SK-N-SH (cell line): ENCODE results near the gene SEZ6L. TPM values are rescaled to one million over a fixed set of nuclear protein-coding genes. Genes with fewer than 3 reads are reported as not detected.
A peak's percentile ranks its signal among the peaks of the same experiment; 100 is the strongest.

ENCODE experiments used
- CTCF ChIA-PET: fragments of 300-600, 350-600 bp; formaldehyde crosslinking; extraction: SDS; loops from one replicate; lab custom pipeline; 2021; lab: Yijun Ruan, JAX
- POLR2A ChIA-PET: fragments of 350-600 bp; sonication (Branson Sonifier 250); formaldehyde crosslinking; extraction: SDS; loops from one replicate; lab custom pipeline; 2020; ENCODE audit warnings: antibody characterized with exemption, inconsistent platforms; lab: Yijun Ruan, JAX
- DNase-seq: peaks from one replicate; pipeline ENCODE4 v3.0.0; 2012
- H2AFZ ChIP-seq: fragments of 200-600 bp; sonication (generic); 2 replicates; pipeline ENCODE4 v1.8.1; 2016; ENCODE audit warnings: antibody characterized with exemption, mild to moderate bottlenecking, low read depth
- H3F3A ChIP-seq: fragments of 200-600 bp; sonication (generic); replicated peaks from 2 replicates; pipeline ENCODE3; 2016; ENCODE audit warnings: antibody characterized with exemption, mild to moderate bottlenecking; ENCODE audit not compliant: insufficient read depth
- H3K27ac ChIP-seq, 2 experiments: fragments of 200-500 bp in 1 of 2; fragments of 200-600 bp in 1 of 2; sonication (Bioruptor generic) in 1 of 2; sonication (generic), shearing (Covaris generic) in 1 of 2; 2 replicates each; pipeline versions ENCODE4 v1.5.1 to v1.6.1; 2014 to 2016; ENCODE audit warnings: low read depth in 2 of 2, inconsistent platforms in 1 of 2, low read length in 1 of 2, mild to moderate bottlenecking in 1 of 2, mixed read lengths in 1 of 2
- H3K27me3 ChIP-seq: fragments of 200-600 bp; sonication (generic), shearing (Covaris generic); 2 replicates; pipeline ENCODE4 v1.6.1; 2016; ENCODE audit warnings: mixed run types; ENCODE audit not compliant: insufficient read depth
- H3K36me3 ChIP-seq, 2 experiments: fragments of 200-500 bp in 1 of 2; fragments of 200-600 bp in 1 of 2; sonication (Bioruptor generic) in 1 of 2; sonication (generic) in 1 of 2; replicated peaks in 1 of 2; 2 replicates each; pipeline versions ENCODE3 to v1.5.1; 2014 to 2016; ENCODE audit warnings: low read length in 1 of 2, mild to moderate bottlenecking in 1 of 2; ENCODE audit not compliant: insufficient read depth in 2 of 2, control insufficient read depth in 1 of 2
- H3K4me1 ChIP-seq, 2 experiments: fragments of 200-500 bp in 1 of 2; fragments of 200-600 bp in 1 of 2; sonication (Bioruptor generic) in 1 of 2; sonication (generic), shearing (Covaris generic) in 1 of 2; 2 replicates each; pipeline versions ENCODE4 v1.5.1 to v1.6.1; 2014 to 2016; ENCODE audit warnings: low read depth in 1 of 2, low read length in 1 of 2, mixed run types in 1 of 2; ENCODE audit not compliant: insufficient read depth in 2 of 2, control insufficient read depth in 1 of 2
- H3K4me2 ChIP-seq: fragments of 200-600 bp; sonication (generic), shearing (Covaris generic); 2 replicates; pipeline ENCODE4 v1.6.1; 2017; ENCODE audit warnings: mixed run types
- H3K4me3 ChIP-seq, 2 experiments: fragments of 200-500 bp in 1 of 2; fragments of 200-600 bp in 1 of 2; sonication (Bioruptor generic) in 1 of 2; sonication (generic), shearing (Covaris generic) in 1 of 2; 2 replicates each; pipeline versions ENCODE4 v1.5.1 to v1.8.1; 2014 to 2016; ENCODE audit warnings: low read depth in 2 of 2, inconsistent platforms in 1 of 2, low read length in 1 of 2, mild to moderate bottlenecking in 1 of 2, mixed read lengths in 1 of 2, moderate library complexity in 1 of 2
- H3K79me2 ChIP-seq: fragments of 200-600 bp; sonication (generic); 2 replicates; pipeline ENCODE4 v1.8.1; 2017; ENCODE audit warnings: mild to moderate bottlenecking; ENCODE audit not compliant: insufficient read depth
- H3K9ac ChIP-seq: fragments of 200-600 bp; sonication (generic); 2 replicates; pipeline ENCODE4 v1.6.1; 2017; ENCODE audit warnings: mixed run types
- H3K9me2 ChIP-seq: fragments of 200-600 bp; sonication (generic); 2 replicates; pipeline ENCODE4 v1.6.1; 2017; ENCODE audit warnings: mixed run types
- H3K9me3 ChIP-seq: fragments of 200-600 bp; sonication (generic); 2 replicates; pipeline ENCODE4 v1.6.1; 2017; ENCODE audit warnings: mixed run types, mild to moderate bottlenecking, moderate library complexity
- H4K20me1 ChIP-seq: fragments of 200-600 bp; sonication (generic); 2 replicates; pipeline ENCODE4 v1.6.1; 2017; ENCODE audit warnings: mild to moderate bottlenecking, mixed run types; ENCODE audit not compliant: insufficient read depth
- EP300 ChIP-seq, 2 experiments: IDR thresholded peaks; 2 replicates each; pipeline versions ENCODE4 v1.4.0 to v1.6.1; 2012; ENCODE audit warnings: borderline replicate concordance in 1 of 2, low read depth in 1 of 2, low read length in 1 of 2
- FOSL2 ChIP-seq: IDR thresholded peaks from 2 replicates; pipeline ENCODE4 v1.4.0; 2012; ENCODE audit warnings: low read depth, mild to moderate bottlenecking, moderate library complexity, borderline replicate concordance
- POLR2AphosphoS5 ChIP-seq: IDR thresholded peaks from 2 replicates; pipeline ENCODE4 v1.6.1; 2012; ENCODE audit warnings: low read depth, low read length
- RAD21 ChIP-seq: IDR thresholded peaks from 2 replicates; pipeline ENCODE4 v1.6.1; 2012; ENCODE audit warnings: mild to moderate bottlenecking, low read length
- RXRA ChIP-seq: IDR thresholded peaks from 2 replicates; pipeline ENCODE4 v1.4.0; 2012; ENCODE audit warnings: low read depth, mild to moderate bottlenecking, borderline replicate concordance
- WGBS: methylation state at CpG from one replicate; pipeline ENCODE4 v1.1.6; 2017; ENCODE audit warnings: low lambda C conversion rate; 5-methylcytosine and 5-hydroxymethylcytosine counted together
- polyA plus RNA-seq, 3 experiments: library from polyadenylated mRNA; depleted of rRNA; stranded (reverse); fragments of >200 nt; gene quantifications; 2 replicates each; pipeline ENCODE4 v1.2.3, GENCODE V29; 2012
- TF ChIP-seq, protein P1 (sequence below): fragments of 150-350 bp; IDR thresholded peaks from 2 replicates; pipeline ENCODE4 v1.6.1; 2017; ENCODE audit warnings: antibody characterized with exemption, low read length, low read depth, borderline replicate concordance
- TF ChIP-seq, protein P2 (sequence below): fragments of 200-600 bp; sonication (generic); IDR thresholded peaks from 2 replicates; pipeline ENCODE4 v1.6.1; 2017; ENCODE audit warnings: antibody characterized with exemption, mild to moderate bottlenecking, moderate library complexity
- TF ChIP-seq, protein P3 (sequence below): IDR thresholded peaks from 2 replicates; pipeline ENCODE4 v1.4.0; 2012; ENCODE audit warnings: low read depth, borderline replicate concordance
- TF ChIP-seq, protein P4 (sequence below): IDR thresholded peaks from 2 replicates; pipeline ENCODE4; 2012

SEZ6L gene
- polyA plus RNA-seq, 1 of the 3 experiments (the other 2 are of a cell fraction): 0.10 TPM

DNA sequence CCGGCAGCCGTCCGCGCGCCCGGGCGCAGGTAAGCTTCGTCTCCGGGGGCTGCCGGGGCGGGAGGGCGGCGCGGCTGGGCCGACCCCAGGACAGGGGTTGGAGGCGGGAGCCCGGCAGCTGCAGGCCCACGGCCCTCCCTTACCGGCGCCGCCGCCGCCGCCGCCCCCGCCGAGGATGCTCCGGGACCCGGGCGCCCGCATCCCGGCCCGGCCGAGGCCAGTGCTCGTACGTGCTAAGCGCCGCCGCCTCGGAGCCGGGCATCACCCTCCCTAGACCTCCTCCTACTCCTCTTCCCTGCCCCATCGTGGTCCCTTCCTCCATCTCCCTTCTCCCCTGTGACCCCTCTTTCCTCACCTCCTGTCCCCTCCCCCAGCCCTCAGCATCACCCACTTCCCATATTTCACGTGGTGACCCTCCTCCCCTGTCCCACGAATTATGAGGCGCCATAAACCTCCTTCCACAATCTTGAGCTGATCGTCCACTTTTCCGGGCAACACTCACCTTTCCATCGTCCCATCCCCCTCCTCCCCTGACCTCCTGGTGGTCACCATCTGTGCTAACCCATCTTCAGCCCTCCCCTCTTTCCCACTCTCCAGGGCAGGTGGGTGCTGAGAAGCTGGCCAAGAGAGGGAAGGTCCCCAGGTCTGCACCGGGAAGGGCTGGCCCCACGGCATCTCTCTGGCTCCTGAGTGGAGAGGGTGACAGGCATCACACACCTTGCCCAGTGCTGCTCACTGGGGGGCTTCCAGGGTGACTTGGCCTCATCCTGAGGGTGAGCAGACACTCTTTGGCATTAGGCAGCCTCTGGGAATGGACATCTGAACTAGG lies 260.4 kb downstream of the SEZ6L start:
- H3F3A ChIP-seq: peaks cover 7% of the 10 kb centered on the region
- no peaks in the 10 kb centered on the region for H3K9me2 ChIP-seq
- H3K4me2 ChIP-seq: peak overlapping the region; percentile 80
- peaks cover 0 to 13% of the 10 kb centered on the region in 2 experiments; a peak in 1 of 4 replicates for H3K4me1 ChIP-seq
- ChIA-PET POLR2A (interaction anchor here (1.0 kb wide), 1 partner anchor 54 kb away, joined by 3 read pairs; the partner anchor contains the start of genes HPS4 and SRRD), CTCF (interaction anchor here (0.6 to 2.6 kb wide), 9 partner anchors 9 to 666 kb away, joined by 3 to 13 read pairs (median 3); no protein-coding TSS in a partner anchor)
- TF ChIP-seq, protein P1, sequence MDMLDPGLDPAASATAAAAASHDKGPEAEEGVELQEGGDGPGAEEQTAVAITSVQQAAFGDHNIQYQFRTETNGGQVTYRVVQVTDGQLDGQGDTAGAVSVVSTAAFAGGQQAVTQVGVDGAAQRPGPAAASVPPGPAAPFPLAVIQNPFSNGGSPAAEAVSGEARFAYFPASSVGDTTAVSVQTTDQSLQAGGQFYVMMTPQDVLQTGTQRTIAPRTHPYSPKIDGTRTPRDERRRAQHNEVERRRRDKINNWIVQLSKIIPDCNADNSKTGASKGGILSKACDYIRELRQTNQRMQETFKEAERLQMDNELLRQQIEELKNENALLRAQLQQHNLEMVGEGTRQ: no peak
- 0 out of 2 replicates have a peak overlapping the region, but pooled peaks have one; percentile 9 for H3K9ac ChIP-seq
- H3K9me3 ChIP-seq: no peaks in the 10 kb centered on the region
- no peak overlapping the region for H3K27ac ChIP-seq
- H3K4me3 ChIP-seq: peak overlapping the region; percentile 58 to 60
- no peaks in the 10 kb centered on the region for H3K79me2 ChIP-seq
- peaks cover 0 to 11% of the 10 kb centered on the region in 2 experiments for H3K36me3 ChIP-seq
- 11% methylated on average over 22 of the region's 50 CpGs for WGBS
- no peak overlapping the region for H2AFZ ChIP-seq
- DNase-seq: peak; percentile 76
- H3K27me3 ChIP-seq: no peaks in the 10 kb centered on the region; the same call in 1 of the 2 replicates
- H4K20me1 ChIP-seq: no peaks in the 10 kb centered on the region

DNA sequence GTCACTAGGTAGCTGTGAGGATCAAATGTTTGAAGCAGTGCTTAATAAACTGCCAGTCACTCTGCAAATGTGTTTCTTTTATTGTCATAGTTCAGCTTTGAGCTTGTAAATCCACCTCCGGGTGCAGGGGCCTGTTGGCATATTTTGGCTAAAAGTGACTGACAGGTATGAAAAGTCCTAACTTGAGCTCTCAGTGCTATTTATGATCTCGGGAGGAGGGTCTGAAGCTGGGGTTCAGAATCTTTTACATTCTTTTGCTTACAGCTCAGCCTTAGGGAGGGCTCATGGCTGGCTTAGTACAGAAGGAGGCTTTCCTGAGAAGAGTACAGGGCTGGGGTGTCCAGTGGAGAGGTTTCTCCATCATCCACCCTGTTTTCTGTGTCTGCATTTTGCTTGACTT lies 261.3 kb downstream of the SEZ6L start:
- POLR2A ChIA-PET: interaction anchor here (0.8 kb wide), 1 partner anchor 15 kb away, joined by 3 read pairs; no protein-coding TSS in a partner anchor

More for the DNA sequence above, 261.3 kb downstream of the SEZ6L start:
- H2AFZ ChIP-seq: no peak overlapping the region
- H4K20me1 ChIP-seq: no peaks in the 10 kb centered on the region
- H3K36me3 ChIP-seq: peaks cover 0 to 12% of the 10 kb centered on the region in 2 experiments
- H3K9me3 ChIP-seq: no peaks in the 10 kb centered on the region
- H3K79me2 ChIP-seq: no peaks in the 10 kb centered on the region
- no peaks in the 10 kb centered on the region; the same call in 1 of the 2 replicates for H3K27me3 ChIP-seq
- H3K9ac ChIP-seq: no peak overlapping the region
- TF ChIP-seq FOSL2 (no peak), RAD21 (no peak), POLR2AphosphoS5 (no peak), EP300 (IDR thresholded peaks at IDR 0.05; ENCODE audit: borderline replicate concordance in 1 of 2, low read depth in 1 of 2, low read length in 1 of 2) (no peak), RXRA (no peak)
- TF ChIP-seq, protein P2, sequence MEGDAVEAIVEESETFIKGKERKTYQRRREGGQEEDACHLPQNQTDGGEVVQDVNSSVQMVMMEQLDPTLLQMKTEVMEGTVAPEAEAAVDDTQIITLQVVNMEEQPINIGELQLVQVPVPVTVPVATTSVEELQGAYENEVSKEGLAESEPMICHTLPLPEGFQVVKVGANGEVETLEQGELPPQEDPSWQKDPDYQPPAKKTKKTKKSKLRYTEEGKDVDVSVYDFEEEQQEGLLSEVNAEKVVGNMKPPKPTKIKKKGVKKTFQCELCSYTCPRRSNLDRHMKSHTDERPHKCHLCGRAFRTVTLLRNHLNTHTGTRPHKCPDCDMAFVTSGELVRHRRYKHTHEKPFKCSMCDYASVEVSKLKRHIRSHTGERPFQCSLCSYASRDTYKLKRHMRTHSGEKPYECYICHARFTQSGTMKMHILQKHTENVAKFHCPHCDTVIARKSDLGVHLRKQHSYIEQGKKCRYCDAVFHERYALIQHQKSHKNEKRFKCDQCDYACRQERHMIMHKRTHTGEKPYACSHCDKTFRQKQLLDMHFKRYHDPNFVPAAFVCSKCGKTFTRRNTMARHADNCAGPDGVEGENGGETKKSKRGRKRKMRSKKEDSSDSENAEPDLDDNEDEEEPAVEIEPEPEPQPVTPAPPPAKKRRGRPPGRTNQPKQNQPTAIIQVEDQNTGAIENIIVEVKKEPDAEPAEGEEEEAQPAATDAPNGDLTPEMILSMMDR: no peak
- TF ChIP-seq, protein P3, sequence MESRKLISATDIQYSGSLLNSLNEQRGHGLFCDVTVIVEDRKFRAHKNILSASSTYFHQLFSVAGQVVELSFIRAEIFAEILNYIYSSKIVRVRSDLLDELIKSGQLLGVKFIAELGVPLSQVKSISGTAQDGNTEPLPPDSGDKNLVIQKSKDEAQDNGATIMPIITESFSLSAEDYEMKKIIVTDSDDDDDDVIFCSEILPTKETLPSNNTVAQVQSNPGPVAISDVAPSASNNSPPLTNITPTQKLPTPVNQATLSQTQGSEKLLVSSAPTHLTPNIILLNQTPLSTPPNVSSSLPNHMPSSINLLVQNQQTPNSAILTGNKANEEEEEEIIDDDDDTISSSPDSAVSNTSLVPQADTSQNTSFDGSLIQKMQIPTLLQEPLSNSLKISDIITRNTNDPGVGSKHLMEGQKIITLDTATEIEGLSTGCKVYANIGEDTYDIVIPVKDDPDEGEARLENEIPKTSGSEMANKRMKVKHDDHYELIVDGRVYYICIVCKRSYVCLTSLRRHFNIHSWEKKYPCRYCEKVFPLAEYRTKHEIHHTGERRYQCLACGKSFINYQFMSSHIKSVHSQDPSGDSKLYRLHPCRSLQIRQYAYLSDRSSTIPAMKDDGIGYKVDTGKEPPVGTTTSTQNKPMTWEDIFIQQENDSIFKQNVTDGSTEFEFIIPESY: no peak
- TF ChIP-seq, protein P4, sequence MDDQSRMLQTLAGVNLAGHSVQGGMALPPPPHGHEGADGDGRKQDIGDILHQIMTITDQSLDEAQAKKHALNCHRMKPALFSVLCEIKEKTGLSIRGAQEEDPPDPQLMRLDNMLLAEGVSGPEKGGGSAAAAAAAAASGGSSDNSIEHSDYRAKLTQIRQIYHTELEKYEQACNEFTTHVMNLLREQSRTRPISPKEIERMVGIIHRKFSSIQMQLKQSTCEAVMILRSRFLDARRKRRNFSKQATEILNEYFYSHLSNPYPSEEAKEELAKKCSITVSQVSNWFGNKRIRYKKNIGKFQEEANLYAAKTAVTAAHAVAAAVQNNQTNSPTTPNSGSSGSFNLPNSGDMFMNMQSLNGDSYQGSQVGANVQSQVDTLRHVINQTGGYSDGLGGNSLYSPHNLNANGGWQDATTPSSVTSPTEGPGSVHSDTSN: no peak
- TF ChIP-seq, all 33 proteins: peak for 0
- peaks cover 7% of the 10 kb centered on the region for H3F3A ChIP-seq
- no peaks in the 10 kb centered on the region for H3K9me2 ChIP-seq
- DNase-seq: no peak
- H3K4me1 ChIP-seq: peaks cover 0 to 13% of the 10 kb centered on the region in 2 experiments; a peak in 1 of 4 replicates
- H3K4me3 ChIP-seq: no peak overlapping the region
- 75% methylated on average over 2 of the region's 2 CpGs for WGBS
- no peak overlapping the region for H3K27ac ChIP-seq
- CTCF ChIA-PET: interaction anchor here (1.0 to 2.6 kb wide), 5 partner anchors 31 to 67 kb away, joined by 3 to 13 read pairs (median 4); no protein-coding TSS in a partner anchor
- no peak overlapping the region for H3K4me2 ChIP-seq
